Fibroblast of lung (primary cell): ENCODE data around the gene EIF2AK2.

ENCODE experiments used
- CTCF ChIP-seq, 2 donors: IDR thresholded peaks in 1 of 2; conservative IDR thresholded peaks in 1 of 2; 1 replicate in 1 of 2; 2 replicates in 1 of 2; pipeline ENCODE4 v1.5.1; 2011 to 2012; ENCODE audit warnings: low read length in 2 of 2, control low read depth in 1 of 2, inconsistent platforms in 1 of 2, low read depth in 1 of 2, mild to moderate bottlenecking in 1 of 2
- EZH2 ChIP-seq: IDR thresholded peaks from 2 replicates; pipeline ENCODE4 v1.5.1; 2012; ENCODE audit warnings: low read length, control low read depth, mild to moderate bottlenecking; ENCODE audit errors: missing control alignments

GRCh38 chr2:37052600-37053332, 104.0 kb downstream of the EIF2AK2 start:
- no peak for TF ChIP-seq CTCF (conservative IDR thresholded peaks at IDR 0.05 in 1 of 2, IDR thresholded peaks at IDR 0.05 in 1 of 2; ENCODE audit: low read depth in 1 of 2, low read length in 2 of 2)
- no peak for TF ChIP-seq EZH2
